ENCODE measurements around the gene SLC29A3. TPM values are rescaled to one million over a fixed set of nuclear protein-coding genes. Genes with fewer than 3 reads are reported as not detected.
A peak's percentile ranks its signal among the peaks of the same experiment; 100 is the strongest.

The SLC29A3 gene
- total RNA-seq, 1 experiment from 2014 or later = 7.6 TPM

- H3K27ac ChIP-seq (ENCODE audit: low read length) = peak overlapping the region; percentile 67; the same call in 1 of the 2 replicates
These were observed 4.3 kb upstream of the SLC29A3 start for GRCh38 chr10:71314694-71315225.

GRCh38 chr10:71316056-71316785 lies 2.8 kb upstream of the SLC29A3 start:
- ATAC-seq (no peak), DNase-seq (ENCODE audit: low read depth, low spot score) (no peak)
- no TSS peak for BruUV-seq (replicated peaks)
- Histone ChIP-seq H3K4me3 (ENCODE audit: low read depth in 2 of 2, low read length in 2 of 2) (no peak overlapping the region), H3K27me3 (ENCODE audit: control insufficient read depth, insufficient read depth, low read length) (no peaks in the 10 kb centered on the region; the same call in 1 of the 2 replicates), H3K4me1 (ENCODE audit: control insufficient read depth, insufficient read depth, low read length) (peaks cover 10% of the 10 kb centered on the region), H3K36me3 (ENCODE audit: control insufficient read depth, insufficient read depth, low read length) (no peaks in the 10 kb centered on the region), H3K27ac (ENCODE audit: low read length) (no peak overlapping the region), H3K9me3 (ENCODE audit: control insufficient read depth, insufficient read depth, low read depth, low read length) (no peaks in the 10 kb centered on the region)
- ChIA-PET POLR2A (no interaction called here), CTCF (interaction anchor here (1.2 kb wide), 1 partner anchor 323 kb away, joined by 3 read pairs; no protein-coding TSS in a partner anchor)
- in situ Hi-C loops (cut with HindIII; ENCODE audit: low pct_unique_long_range_greater_than_20kb, low sequenced_read_pairs) (no loop called here), intact Hi-C loops (cut with micrococcal nuclease; ENCODE audit: unreplicated experiment) (loop anchor here (5.0 to 10.0 kb wide), 2 partner anchors 66 to 499 kb away; no protein-coding TSS in a partner anchor)
- TF ChIP-seq REST (IDR thresholded peaks at IDR 0.05; ENCODE audit: insufficient read depth in 1 of 2, low read depth in 2 of 2, low read length in 1 of 2) (no peak), CTCF (IDR thresholded peaks at IDR 0.05) (no peak), POLR2AphosphoS5 (IDR thresholded peaks at IDR 0.05; ENCODE audit: low read depth, low read length) (no peak), SIN3A (IDR thresholded peaks at IDR 0.05; ENCODE audit: borderline replicate concordance, insufficient read depth, low read depth, low read length) (no peak)

More at GRCh38 chr10:71314694-71315225, 4.3 kb upstream of the SLC29A3 start:
- in situ Hi-C loops (cut with HindIII; ENCODE audit: low pct_unique_long_range_greater_than_20kb, low sequenced_read_pairs) = no loop called here
- peaks cover 4% of the 10 kb centered on the region for H3K4me1 ChIP-seq (ENCODE audit: control insufficient read depth, insufficient read depth, low read length)
- POLR2A ChIA-PET = interaction anchor here (0.7 kb wide), 1 partner anchor 215 kb away, joined by 6 read pairs; no protein-coding TSS in a partner anchor
- intact Hi-C loops (cut with micrococcal nuclease; ENCODE audit: unreplicated experiment) = loop anchor here (5.0 to 10.0 kb wide), 4 partner anchors 68 to 500 kb away; no protein-coding TSS in a partner anchor
- no peaks in the 10 kb centered on the region for H3K36me3 ChIP-seq (ENCODE audit: control insufficient read depth, insufficient read depth, low read length)
- H3K27me3 ChIP-seq (ENCODE audit: control insufficient read depth, insufficient read depth, low read length) = no peaks in the 10 kb centered on the region; the same call in 1 of the 2 replicates
- peak overlapping the region; percentile 23 to 38 for H3K4me3 ChIP-seq (ENCODE audit: low read depth in 2 of 2, low read length in 2 of 2)
- H3K9me3 ChIP-seq (ENCODE audit: control insufficient read depth, insufficient read depth, low read depth, low read length) = no peaks in the 10 kb centered on the region
- TF ChIP-seq CTCF (IDR thresholded peaks at IDR 0.05) (peak; percentile 66; the same call in 1 of the 2 replicates), REST (IDR thresholded peaks at IDR 0.05; ENCODE audit: insufficient read depth in 1 of 2, low read depth in 2 of 2, low read length in 1 of 2) (no peak)
- BruUV-seq (replicated peaks) = no TSS peak
- DNase-seq (ENCODE audit: low read depth, low spot score) (no peak), ATAC-seq (no peak)
- CTCF ChIA-PET = interaction anchor here (0.7 to 1.3 kb wide), 5 partner anchors 60 to 459 kb away, joined by 3 to 8 read pairs (median 4); partner anchors contain the start of gene VSIR

Measured in Panc1 (cell line).